GM18520 (cell line): ENCODE measurements around the gene SORT1.
"Not testable (repeated sequence)": the region's sequence is repeated elsewhere in the genome, so short reads cannot be mapped to it uniquely, and the experiment has no call there.

Experiments used
- ATAC-seq: cut with Tn5 transposase; IDR thresholded peaks from one replicate; pipeline ENCODE4 v1.9.1; 2021; ENCODE audit not compliant: unreplicated experiment

Gene SORT1

GRCh38 chr1:109350182-109350581 lies 47.5 kb downstream of the SORT1 start:
- ATAC-seq = no peak

GRCh38 chr1:109347511-109347910 lies 50.2 kb downstream of the SORT1 start:
- ATAC-seq = no peak

GRCh38 chr1:109341944-109342930 lies 55.5 kb downstream of the SORT1 start:
- ATAC-seq = no peak

- ATAC-seq = no peak
Observed at GRCh38 chr1:109338608-109339007, 59.1 kb downstream of the SORT1 start.

- no peak for ATAC-seq
Observed at GRCh38 chr1:109338091-109338490, 59.6 kb downstream of the SORT1 start.

GRCh38 chr1:109335091-109335490 lies 62.6 kb downstream of the SORT1 start:
- ATAC-seq = no peak

- ATAC-seq = no peak
Observed at GRCh38 chr1:109331113-109331512, 66.6 kb downstream of the SORT1 start.

GRCh38 chr1:109327285-109327684 lies 70.4 kb downstream of the SORT1 start:
- ATAC-seq = no peak

- ATAC-seq = no peak
Observed at GRCh38 chr1:109322974-109323373, 74.7 kb downstream of the SORT1 start.

- no peak for ATAC-seq
Observed at GRCh38 chr1:109319114-109319513, 78.6 kb downstream of the SORT1 start.

GRCh38 chr1:109316506-109316905 lies 81.2 kb downstream of the SORT1 start:
- ATAC-seq = no peak

- ATAC-seq = no peak
Observed at GRCh38 chr1:109315288-109315687, 82.4 kb downstream of the SORT1 start.

- no peak for ATAC-seq
Observed at GRCh38 chr1:109314795-109315194, 82.9 kb downstream of the SORT1 start.

- ATAC-seq = no peak
Observed at GRCh38 chr1:109312978-109313775, 84.5 kb downstream of the SORT1 start.

GRCh38 chr1:109312246-109312645 lies 85.5 kb downstream of the SORT1 start:
- no peak for ATAC-seq

- no peak for ATAC-seq
Observed at GRCh38 chr1:109309347-109309746, 88.4 kb downstream of the SORT1 start.

GRCh38 chr1:109307274-109308021 lies 90.3 kb downstream of the SORT1 start:
- no peak for ATAC-seq

GRCh38 chr1:109306832-109307273 lies 90.9 kb downstream of the SORT1 start, which contains the start of gene MYBPHL:
Gene MYBPHL (minus strand): TSS chr1:109307011. CDS start chr1:109306991, 20 bp downstream.
- no peak for ATAC-seq

- not testable (repeated sequence) for ATAC-seq
Observed at GRCh38 chr1:109305991-109306390, 91.7 kb downstream of the SORT1 start.

GRCh38 chr1:109304226-109304920 lies 93.3 kb downstream of the SORT1 start:
- no peak for ATAC-seq
